ENCODE results near the gene USP34.

Gene USP34

DNA sequence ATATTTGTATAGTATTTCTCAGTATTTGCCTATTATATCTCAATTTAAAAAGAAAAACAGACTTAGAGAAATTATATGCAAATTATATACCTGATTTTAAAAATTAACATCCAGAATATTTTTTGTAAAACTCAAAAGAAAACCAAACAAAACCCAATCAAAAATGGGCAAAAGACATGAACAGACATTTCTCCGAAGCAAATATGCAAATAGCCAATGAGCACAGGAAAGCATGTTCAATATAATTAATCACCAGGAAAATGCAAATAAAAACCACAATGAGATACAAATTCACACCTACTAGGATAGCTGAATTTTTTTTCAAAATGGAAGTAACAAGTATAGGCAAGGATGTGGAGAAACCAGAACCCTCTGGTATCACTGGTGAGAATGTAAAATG is 108.0 kb downstream of the USP34 start:
- no peak for DNase-seq

- no peak for DNase-seq
Observed at GRCh38 chr2:61361068-61361467, 109.8 kb downstream of the USP34 start.

- DNase-seq = no peak
Observed at GRCh38 chr2:61359058-61359457, 111.8 kb downstream of the USP34 start.

- DNase-seq = no peak
Observed at GRCh38 chr2:61357681-61358080, 113.2 kb downstream of the USP34 start.

GRCh38 chr2:61356958-61357350 is 113.9 kb downstream of the USP34 start:
- DNase-seq = no peak

- no peak for DNase-seq
Observed at GRCh38 chr2:61356261-61356957, 114.5 kb downstream of the USP34 start.

DNA sequence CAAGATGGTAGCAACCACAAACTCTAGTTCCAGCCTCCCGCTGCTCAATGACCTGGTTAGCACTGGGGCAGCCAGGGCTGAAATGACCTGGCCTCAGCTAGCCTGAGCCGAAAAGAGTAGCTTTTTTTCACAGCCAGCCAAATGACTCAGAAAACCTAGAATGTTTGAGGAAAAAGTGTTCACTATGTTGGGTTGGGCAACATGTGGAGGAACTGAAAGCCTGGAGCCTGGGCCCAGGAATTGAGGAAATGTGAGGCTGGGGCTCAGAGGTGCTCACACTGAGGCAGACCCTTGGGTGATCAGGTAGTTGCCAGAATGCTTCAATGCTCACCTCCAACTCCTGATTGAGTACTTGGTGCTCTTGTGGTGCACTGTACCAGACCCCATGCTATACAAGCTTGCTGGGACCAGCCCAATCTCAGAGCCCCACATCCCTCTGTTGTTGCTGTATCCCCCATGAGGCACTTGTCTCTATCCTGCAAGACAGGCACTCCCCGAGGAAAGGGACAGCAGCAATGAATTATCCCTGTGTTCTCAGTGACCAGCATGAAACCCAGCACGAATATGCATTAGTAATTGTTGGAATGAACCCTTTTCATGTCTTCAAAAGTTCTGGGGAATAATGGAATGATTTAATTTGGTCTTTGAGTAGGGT is 116.2 kb downstream of the USP34 start:
- no peak for DNase-seq

GRCh38 chr2:61353909-61354308 is 117.0 kb downstream of the USP34 start:
- no peak for DNase-seq

DNA sequence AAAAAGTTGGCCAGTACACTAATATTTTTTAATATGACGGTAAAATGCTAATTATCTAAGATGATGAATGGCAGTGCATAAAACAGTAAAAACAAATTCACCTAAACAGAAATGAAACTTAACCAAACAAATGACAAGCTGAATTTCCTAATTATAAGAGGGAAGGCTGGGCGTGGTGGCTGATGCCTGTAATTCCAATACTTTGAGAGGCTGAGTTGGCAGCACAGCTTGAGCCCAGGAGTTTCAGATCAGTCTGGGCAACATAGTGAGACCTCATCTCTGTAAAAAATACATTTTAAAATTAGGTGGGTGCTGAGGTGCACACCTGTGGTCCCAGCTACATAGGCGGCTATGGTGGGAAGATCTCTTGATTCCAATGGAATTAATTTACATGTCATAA is 120.1 kb downstream of the USP34 start:
- DNase-seq = no peak

DNA sequence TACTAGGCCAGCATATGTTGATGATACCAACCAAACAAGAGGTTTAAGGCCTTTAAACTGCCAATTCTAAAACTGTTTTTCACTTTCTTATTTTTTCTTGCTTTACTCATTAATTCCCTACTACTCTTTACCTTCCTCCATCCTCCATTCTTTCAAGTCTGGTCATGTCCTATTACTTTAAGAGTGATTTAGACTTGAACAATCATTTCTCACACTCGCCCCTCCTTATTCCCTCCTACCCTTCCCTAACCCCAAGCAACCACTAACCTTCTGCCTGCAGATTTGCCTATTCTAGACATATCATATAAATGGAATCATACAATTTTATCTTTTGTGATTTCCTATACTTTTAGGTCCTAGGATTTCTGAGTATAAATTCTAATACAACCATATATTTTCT is 127.7 kb downstream of the USP34 start:
- DNase-seq = no peak

DNA sequence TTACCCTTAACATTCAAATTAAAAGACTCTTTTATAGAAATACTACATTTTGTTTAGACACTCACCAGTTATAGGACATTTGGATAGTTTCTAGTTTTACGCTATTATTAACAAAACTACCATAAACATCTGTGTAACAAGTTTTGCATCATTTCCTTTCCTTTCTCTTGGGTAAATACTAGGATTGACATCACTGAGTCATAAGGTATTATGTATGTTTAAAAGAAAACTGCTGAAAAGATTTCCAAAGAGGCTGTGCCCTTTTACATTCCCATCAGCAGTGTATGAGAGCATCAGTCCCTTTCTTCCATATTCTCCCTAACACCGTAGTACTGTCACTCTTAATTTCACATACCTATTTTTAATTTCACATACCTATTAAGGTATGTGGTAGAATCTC is 130.6 kb downstream of the USP34 start:
- DNase-seq = no peak

GRCh38 chr2:61338447-61338846 is 132.4 kb downstream of the USP34 start:
- DNase-seq = no peak

DNA sequence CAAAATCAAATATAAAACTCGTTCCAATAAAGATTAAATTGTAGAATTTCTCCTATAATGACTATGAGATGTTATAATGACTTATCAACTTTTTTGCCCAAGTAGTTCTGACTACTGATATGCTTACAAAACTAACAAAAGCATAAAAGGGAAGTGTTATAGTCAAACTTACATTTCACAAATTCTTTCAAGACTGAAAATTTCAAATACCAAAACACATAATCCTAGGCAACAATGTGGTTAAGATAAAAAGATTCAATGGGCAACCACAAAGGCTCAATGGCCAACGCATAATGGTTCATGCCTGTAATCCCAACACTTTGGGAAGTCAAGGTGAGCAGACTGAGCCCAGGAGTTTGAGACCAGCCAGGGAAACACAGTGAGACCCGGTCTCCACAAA is 135.7 kb downstream of the USP34 start:
- no peak for DNase-seq

GRCh38 chr2:61334466-61334865 is 136.4 kb downstream of the USP34 start:
- DNase-seq = no peak

- DNase-seq = no peak
Observed at GRCh38 chr2:61328707-61329251, 142.1 kb downstream of the USP34 start.

DNA sequence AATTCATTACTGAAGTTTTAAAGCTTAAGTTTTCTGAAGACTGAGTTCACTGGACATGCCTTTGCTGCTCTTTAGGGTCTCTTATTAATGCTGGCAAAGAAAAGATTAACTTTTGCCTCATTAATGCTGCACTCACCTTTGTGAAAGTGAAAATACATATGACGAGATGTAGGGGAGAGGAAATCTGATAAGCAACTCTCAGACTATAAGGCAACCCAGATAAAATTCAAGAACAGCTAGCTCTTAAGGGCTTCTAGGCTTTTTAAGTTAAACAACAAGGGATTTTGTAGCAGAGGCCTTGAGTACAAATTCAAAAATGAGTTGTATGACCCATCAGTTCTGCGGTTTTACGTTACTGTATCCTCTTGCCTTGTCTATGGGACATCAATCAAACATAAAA is 143.7 kb downstream of the USP34 start:
- no peak for DNase-seq

DNA sequence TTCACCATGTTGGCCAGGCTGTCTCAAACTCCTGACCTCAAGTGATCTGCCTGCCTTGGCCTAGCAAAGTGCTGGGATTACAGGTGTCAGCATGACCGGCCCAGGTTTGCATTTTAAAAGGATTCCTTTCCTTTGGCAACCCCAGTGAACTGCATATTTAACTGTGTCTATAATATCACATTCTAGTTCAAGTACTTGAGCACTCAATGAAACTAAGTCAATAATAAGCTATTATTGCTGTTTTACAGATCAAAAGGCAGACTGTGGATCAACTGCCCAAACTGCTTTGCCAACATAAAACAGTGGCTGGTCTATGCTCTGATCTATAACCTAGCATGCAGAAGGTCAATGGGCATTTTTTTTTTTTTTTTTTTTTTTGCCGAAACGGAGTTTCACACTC is 144.5 kb downstream of the USP34 start:
- no peak for DNase-seq

- DNase-seq = no peak
Observed at GRCh38 chr2:61320181-61320580, 150.7 kb downstream of the USP34 start.

- DNase-seq = no peak
Observed at GRCh38 chr2:61318553-61318952, 152.3 kb downstream of the USP34 start.

GRCh38 chr2:61295981-61296380 is 174.9 kb downstream of the USP34 start:
- no peak for DNase-seq

- no peak for DNase-seq
Observed at GRCh38 chr2:61291851-61292575, 178.9 kb downstream of the USP34 start.

- no peak for DNase-seq
Observed at GRCh38 chr2:61288070-61288841, 182.6 kb downstream of the USP34 start.

DNA sequence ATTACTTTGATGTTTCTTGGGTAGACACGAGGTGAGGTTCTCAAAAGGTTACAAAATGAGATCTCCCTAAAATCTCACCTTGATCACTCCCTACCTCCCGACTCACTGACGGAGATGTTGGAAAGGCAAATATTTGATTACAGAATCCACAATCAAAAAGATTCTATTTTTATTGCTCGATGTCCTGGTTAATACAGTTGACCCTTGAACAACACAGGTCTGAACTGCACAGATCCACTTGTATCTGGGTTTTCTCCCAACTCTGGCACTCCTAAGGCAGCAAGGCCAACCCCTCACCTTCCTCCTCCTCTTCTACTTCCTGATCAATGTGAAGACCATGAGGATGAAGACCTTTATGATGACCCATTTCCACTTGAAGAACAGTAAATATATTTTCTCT is 183.6 kb downstream of the USP34 start:
- DNase-seq = no peak

Data from NCI-H1436 treated with DMSO at 0.1 percent for 48 hours (cell line).